Measurements from ENCODE around the gene KHK.

GRCh38 chr2:27079233-27080139 lies 7.1 kb upstream of the KHK start:
- TF ChIP-seq CTCF (IDR thresholded peaks at IDR 0.05) (no peak), POLR2A (IDR thresholded peaks at IDR 0.05) (no peak)
